GM12874 (cell line): ENCODE measurements around the gene PTPRC.

Experiments used
- TF ChIP-seq, protein P1 (sequence below): IDR thresholded peaks from 2 replicates; pipeline ENCODE4 v1.5.1; 2011; ENCODE audit warnings: low read depth, mild to moderate bottlenecking, control low read depth, low read length, moderate library complexity; ENCODE audit not compliant: insufficient read depth

Gene PTPRC

DNA sequence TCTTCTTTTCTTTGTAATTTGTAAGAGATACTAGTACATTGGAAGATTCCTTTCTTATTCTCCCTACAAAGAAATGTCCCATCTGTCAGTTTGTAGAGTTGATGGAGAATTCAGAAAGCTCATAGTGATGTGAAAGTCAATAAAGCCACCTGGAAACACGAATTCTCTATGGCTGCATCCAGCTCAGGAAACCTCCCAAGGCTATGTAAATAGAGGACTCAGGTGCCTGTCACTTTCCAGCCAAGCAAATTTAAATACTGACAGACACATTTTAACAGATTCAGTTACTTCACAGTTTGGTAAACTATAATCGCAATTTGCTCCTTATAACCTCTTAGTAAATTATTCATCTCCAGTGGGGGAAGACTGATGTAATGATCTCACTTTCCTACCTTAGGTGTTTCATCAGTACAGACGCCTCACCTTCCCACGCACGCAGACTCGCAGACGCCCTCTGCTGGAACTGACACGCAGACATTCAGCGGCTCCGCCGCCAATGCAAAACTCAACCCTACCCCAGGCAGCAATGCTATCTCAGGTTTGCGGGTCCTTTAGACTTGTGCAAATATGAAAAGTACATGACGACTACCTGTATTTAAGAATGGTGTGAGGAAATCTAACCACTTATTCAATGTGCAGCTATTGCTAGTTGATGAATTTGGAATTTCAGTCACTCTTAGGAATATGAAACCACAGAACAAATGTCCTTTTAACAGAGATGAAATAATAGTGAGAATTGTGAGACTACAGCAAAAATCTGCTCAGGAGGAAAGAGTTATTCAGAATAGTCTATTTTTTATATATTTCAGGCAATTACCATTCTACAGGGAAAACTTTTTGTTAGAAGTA, 60.6 kb downstream of the PTPRC start:
- TF ChIP-seq, protein P1, sequence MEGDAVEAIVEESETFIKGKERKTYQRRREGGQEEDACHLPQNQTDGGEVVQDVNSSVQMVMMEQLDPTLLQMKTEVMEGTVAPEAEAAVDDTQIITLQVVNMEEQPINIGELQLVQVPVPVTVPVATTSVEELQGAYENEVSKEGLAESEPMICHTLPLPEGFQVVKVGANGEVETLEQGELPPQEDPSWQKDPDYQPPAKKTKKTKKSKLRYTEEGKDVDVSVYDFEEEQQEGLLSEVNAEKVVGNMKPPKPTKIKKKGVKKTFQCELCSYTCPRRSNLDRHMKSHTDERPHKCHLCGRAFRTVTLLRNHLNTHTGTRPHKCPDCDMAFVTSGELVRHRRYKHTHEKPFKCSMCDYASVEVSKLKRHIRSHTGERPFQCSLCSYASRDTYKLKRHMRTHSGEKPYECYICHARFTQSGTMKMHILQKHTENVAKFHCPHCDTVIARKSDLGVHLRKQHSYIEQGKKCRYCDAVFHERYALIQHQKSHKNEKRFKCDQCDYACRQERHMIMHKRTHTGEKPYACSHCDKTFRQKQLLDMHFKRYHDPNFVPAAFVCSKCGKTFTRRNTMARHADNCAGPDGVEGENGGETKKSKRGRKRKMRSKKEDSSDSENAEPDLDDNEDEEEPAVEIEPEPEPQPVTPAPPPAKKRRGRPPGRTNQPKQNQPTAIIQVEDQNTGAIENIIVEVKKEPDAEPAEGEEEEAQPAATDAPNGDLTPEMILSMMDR: peak; percentile 30; the same call in 1 of the 2 replicates

DNA sequence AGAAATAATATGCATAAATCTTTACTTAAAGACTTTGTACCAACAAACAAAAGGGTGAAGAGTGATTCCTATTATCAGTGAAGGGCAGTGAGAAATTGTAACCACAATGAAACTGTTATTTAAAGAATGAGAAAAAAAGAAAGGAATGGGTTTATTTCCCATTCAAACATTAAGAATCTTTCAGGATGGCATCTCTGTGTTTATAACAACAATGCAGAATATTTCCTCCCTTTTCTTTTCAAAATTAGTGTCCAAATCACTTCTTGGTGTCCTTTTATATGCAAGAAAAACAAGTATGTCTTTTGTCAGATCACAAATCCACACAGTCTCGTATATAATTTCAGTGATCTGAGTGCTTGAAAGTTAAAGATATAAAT, 61.2 kb downstream of the PTPRC start:
- TF ChIP-seq, protein P1: no peak

DNA sequence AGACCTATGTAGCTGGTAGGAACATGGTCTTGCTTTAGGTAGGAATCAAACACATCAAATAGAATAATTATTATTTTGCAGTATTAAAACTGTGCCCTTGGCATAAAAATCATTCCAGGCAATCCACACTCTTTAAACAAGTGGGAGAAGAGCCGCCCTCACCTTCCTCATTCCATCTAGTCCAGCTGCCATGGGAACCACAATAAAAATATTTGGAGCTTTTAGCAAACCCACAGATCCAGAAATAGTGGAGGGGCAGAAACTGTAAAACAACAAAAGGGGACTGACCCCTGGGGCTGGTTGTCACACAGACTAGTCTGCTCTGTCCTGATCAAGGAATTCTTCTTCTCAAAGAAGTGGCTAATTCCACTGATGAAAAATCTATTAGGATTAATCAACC, 61.6 kb downstream of the PTPRC start:
- TF ChIP-seq, protein P1: no peak

DNA sequence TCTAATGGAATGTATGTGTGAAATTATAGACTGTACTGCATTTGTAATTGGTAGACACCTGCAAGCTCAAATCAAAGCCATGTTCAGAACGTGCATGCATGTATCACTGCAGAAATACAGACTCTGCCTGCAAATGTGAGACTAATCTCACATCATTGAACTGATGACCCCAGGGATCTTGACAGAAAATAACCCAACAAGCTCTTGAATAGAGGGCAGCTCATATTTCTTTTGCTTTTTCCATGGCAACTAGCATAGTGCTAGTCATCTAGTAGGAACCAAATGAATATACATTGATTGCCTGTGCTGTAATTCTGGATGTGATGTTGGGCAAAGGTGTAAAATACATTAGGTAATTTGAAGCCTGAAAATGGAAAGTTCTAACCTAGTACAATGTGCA, 62.4 kb downstream of the PTPRC start:
- TF ChIP-seq, protein P1: no peak

DNA sequence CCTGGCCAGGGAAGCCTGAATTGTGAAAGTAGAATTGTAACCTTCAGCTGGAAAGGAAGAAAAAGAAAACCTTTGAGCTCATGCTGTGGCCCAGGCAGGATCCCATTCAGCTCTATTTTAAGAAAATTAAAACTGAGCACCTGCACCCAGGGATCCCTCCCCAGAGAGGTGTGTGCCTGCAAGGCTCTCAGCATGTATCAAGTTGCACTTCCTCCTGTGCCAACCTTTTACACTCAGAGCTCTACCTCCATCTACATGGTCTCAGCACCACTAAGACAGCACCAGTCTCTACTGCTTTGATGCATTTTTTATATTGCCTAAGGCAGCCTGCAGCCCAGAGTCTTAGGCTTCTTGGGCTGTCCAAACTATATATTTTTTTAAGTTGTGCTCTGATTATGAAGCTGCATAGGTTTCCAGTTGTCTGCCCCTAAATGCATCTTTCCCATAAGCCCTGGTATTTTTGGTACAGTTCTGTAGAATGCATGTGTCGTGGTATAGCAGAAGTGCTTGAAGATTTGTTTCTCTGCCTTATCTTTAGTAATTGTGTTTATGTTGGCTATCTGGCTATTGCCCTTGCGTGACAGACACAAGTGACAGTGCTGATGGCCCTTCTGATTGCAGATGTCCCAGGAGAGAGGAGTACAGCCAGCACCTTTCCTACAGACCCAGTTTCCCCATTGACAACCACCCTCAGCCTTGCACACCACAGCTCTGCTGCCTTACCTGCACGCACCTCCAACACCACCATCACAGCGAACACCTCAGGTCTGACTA, 63.1 kb downstream of the PTPRC start:
- TF ChIP-seq, protein P1: no peak

DNA sequence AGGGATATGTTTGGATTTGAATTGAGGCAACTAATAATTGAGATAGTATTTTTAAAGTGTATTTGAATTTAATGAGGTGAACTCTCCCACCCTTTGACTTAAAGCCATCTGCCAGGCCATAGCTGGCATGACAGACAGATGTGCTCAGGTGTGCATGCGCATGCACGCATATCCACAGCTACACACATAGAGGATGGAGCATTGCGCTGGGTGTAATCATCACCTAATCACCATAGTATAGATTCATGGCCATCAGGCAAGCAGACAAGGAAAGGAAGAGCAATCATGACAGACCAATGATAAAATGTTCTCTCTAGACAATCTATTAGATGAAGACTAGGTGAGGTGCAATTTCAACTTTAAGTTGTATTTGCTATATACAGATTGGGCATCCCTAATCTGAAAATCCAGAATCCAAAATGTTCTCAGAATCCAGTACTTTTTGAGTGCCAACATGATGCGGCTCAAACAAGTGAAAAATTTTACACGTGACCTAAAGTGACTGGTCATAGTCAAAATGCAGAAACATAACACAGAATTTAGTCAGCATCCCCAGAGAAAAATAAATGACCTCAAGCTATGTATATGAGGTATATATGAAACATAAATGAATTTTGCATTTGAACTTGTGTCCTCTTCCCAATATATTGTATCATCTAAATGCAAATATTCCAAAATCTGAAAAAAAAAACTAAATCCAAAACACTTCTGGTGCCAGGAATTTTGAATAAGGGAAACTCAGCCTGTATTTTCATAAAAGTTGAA, 70.1 kb downstream of the PTPRC start:
- TF ChIP-seq, protein P1: no peak

DNA sequence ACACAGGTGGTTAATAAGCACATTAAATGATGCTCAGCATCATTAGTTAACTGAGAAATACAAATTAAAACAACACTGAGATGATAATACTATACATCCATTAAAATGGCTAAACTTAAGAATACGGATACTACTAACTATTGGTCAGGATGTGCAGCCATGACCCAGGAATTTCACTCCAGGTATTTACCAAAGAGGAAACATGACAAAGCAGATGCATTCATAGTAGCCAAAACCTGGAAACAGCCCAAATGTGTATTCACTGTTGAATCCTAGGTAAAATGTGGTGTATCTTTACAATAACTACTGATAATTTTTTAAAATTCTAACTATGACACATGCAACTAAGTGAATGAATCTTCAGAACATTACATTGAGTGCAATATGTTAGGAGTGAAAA, 73.0 kb downstream of the PTPRC start:
- TF ChIP-seq, protein P1: no peak
